GM23338 (cell line): ENCODE measurements around the gene NAT14.

Source experiments
- CTCF ChIP-seq, 2 experiments: fragments of 200-600 bp in 1 of 2; sonication (generic) in 1 of 2; conservative IDR thresholded peaks; 2 replicates each; pipeline versions ENCODE4 v1.5.1 to v1.6.1; 2016 to 2017; ENCODE audit warnings: antibody characterized with exemption in 2 of 2, low read depth in 2 of 2, mild to moderate bottlenecking in 2 of 2, moderate library complexity in 1 of 2
- ETS1 ChIP-seq: IDR thresholded peaks from 2 replicates; pipeline ENCODE4 v1.6.1; 2016; ENCODE audit warnings: antibody characterized with exemption
- ZNF462 ChIP-seq: fragments of 250-450 bp; sonication (Bioruptor Pico); IDR thresholded peaks from 2 replicates; pipeline ENCODE4 v1.5.0; 2020; ENCODE audit warnings: mild to moderate bottlenecking, moderate library complexity

- no peak for TF ChIP-seq ZNF462
- no peak; a peak in 1 of 4 replicates for TF ChIP-seq CTCF (conservative IDR thresholded peaks at IDR 0.05; ENCODE audit: low read depth in 2 of 2)
- TF ChIP-seq ETS1: no peak
Observed at GRCh38 chr19:55443045-55443823, 41.8 kb upstream of the NAT14 start, which contains the start of gene SHISA7.
